Measurements from ENCODE around the gene KIF26B.
"Not testable (repeated sequence)": the region's sequence is repeated elsewhere in the genome, so short reads cannot be mapped to it uniquely, and the experiment has no call there.

Gene KIF26B

GRCh38 chr1:245693941-245694752, 539.4 kb downstream of the KIF26B start:
- no peaks in the 10 kb centered on the region for H3K9me3 ChIP-seq (ENCODE audit: control insufficient read depth, insufficient read depth, low read depth, low read length)
- H3K9ac ChIP-seq (ENCODE audit: low read length): no peak overlapping the region
- H3K36me3 ChIP-seq (ENCODE audit: control insufficient read depth, insufficient read depth, low read length): no peaks in the 10 kb centered on the region
- no peak overlapping the region for H3K4me3 ChIP-seq (ENCODE audit: low read depth, low read length)
- H3K27ac ChIP-seq (ENCODE audit: low read depth, low read length): no peak overlapping the region
- H3K4me1 ChIP-seq (ENCODE audit: control insufficient read depth, insufficient read depth, low read length): no peaks in the 10 kb centered on the region
- H3K27me3 ChIP-seq (ENCODE audit: control insufficient read depth, insufficient read depth, low read length): no peaks in the 10 kb centered on the region

GRCh38 chr1:245694753-245695195, 540.0 kb downstream of the KIF26B start:
- no peak overlapping the region for H3K27ac ChIP-seq (ENCODE audit: low read depth, low read length)
- no peaks in the 10 kb centered on the region for H3K27me3 ChIP-seq (ENCODE audit: control insufficient read depth, insufficient read depth, low read length)
- no peaks in the 10 kb centered on the region for H3K9me3 ChIP-seq (ENCODE audit: control insufficient read depth, insufficient read depth, low read depth, low read length)
- no peak overlapping the region for H3K4me3 ChIP-seq (ENCODE audit: low read depth, low read length)
- no peaks in the 10 kb centered on the region for H3K4me1 ChIP-seq (ENCODE audit: control insufficient read depth, insufficient read depth, low read length)
- no peaks in the 10 kb centered on the region for H3K36me3 ChIP-seq (ENCODE audit: control insufficient read depth, insufficient read depth, low read length)
- H3K9ac ChIP-seq (ENCODE audit: low read length): no peak overlapping the region

DNA sequence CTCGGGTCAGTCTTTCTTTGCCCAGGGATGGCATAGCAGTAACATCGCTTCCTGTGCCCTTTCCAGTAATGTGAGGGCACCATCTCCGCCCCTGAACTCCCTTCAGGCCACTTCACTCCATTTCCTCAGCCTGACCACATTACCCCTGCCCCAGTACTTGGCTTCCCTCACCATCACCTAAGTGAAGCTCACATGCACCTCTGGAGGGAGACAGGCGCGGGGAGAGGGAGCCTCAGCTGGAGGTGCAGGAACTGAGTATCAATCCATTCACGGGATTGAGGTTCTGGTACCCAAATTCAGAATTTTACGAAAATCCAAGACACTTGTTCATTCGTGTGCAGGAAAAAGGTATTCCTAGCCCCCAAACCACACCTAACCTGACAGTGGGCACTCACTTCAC, 540.4 kb downstream of the KIF26B start:
- Histone ChIP-seq H3K9ac (ENCODE audit: low read length) (no peak overlapping the region), H3K9me3 (ENCODE audit: control insufficient read depth, insufficient read depth, low read depth, low read length) (no peaks in the 10 kb centered on the region), H3K36me3 (ENCODE audit: control insufficient read depth, insufficient read depth, low read length) (no peaks in the 10 kb centered on the region), H3K4me1 (ENCODE audit: control insufficient read depth, insufficient read depth, low read length) (no peaks in the 10 kb centered on the region), H3K27me3 (ENCODE audit: control insufficient read depth, insufficient read depth, low read length) (no peaks in the 10 kb centered on the region), H3K4me3 (ENCODE audit: low read depth, low read length) (no peak overlapping the region), H3K27ac (ENCODE audit: low read depth, low read length) (no peak overlapping the region)

GRCh38 chr1:245695701-245696100, 540.9 kb downstream of the KIF26B start:
- not testable (repeated sequence) for H3K27ac ChIP-seq (ENCODE audit: low read depth, low read length); H3K9ac ChIP-seq (ENCODE audit: low read length); H3K36me3 ChIP-seq (ENCODE audit: control insufficient read depth, insufficient read depth, low read length); H3K4me3 ChIP-seq (ENCODE audit: low read depth, low read length); H3K9me3 ChIP-seq (ENCODE audit: control insufficient read depth, insufficient read depth, low read depth, low read length); H3K27me3 ChIP-seq (ENCODE audit: control insufficient read depth, insufficient read depth, low read length); H3K4me1 ChIP-seq (ENCODE audit: control insufficient read depth, insufficient read depth, low read length)

GRCh38 chr1:245698116-245698515, 543.3 kb downstream of the KIF26B start:
- Histone ChIP-seq H3K36me3 (ENCODE audit: control insufficient read depth, insufficient read depth, low read length) (no peaks in the 10 kb centered on the region), H3K27me3 (ENCODE audit: control insufficient read depth, insufficient read depth, low read length) (no peaks in the 10 kb centered on the region), H3K27ac (ENCODE audit: low read depth, low read length) (no peak overlapping the region), H3K9me3 (ENCODE audit: control insufficient read depth, insufficient read depth, low read depth, low read length) (no peaks in the 10 kb centered on the region), H3K9ac (ENCODE audit: low read length) (no peak overlapping the region), H3K4me3 (ENCODE audit: low read depth, low read length) (no peak overlapping the region), H3K4me1 (ENCODE audit: control insufficient read depth, insufficient read depth, low read length) (no peaks in the 10 kb centered on the region)

DNA sequence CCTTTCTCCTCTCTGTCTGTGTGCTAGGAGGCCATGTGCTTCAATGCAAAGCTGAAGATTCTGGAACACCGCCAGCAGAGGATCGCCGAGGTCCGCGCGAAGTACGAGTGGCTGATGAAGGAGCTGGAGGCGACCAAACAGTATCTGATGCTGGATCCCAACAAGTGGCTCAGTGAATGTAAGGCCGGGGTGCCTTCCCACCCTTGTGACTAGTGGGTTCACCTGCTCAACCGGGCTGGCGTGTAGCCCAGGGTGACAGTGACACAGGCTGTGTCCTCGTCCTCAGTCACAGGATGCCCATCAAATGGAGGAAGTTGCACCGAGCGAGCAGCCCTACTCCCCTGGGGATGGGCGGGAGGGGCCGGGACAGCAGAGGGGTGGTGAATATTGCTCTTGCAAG, 544.1 kb downstream of the KIF26B start:
- Histone ChIP-seq H3K27me3 (ENCODE audit: control insufficient read depth, insufficient read depth, low read length) (no peaks in the 10 kb centered on the region), H3K27ac (ENCODE audit: low read depth, low read length) (no peak overlapping the region), H3K4me3 (ENCODE audit: low read depth, low read length) (no peak overlapping the region), H3K9me3 (ENCODE audit: control insufficient read depth, insufficient read depth, low read depth, low read length) (no peaks in the 10 kb centered on the region), H3K9ac (ENCODE audit: low read length) (no peak overlapping the region), H3K36me3 (ENCODE audit: control insufficient read depth, insufficient read depth, low read length) (no peaks in the 10 kb centered on the region), H3K4me1 (ENCODE audit: control insufficient read depth, insufficient read depth, low read length) (no peaks in the 10 kb centered on the region)

DNA sequence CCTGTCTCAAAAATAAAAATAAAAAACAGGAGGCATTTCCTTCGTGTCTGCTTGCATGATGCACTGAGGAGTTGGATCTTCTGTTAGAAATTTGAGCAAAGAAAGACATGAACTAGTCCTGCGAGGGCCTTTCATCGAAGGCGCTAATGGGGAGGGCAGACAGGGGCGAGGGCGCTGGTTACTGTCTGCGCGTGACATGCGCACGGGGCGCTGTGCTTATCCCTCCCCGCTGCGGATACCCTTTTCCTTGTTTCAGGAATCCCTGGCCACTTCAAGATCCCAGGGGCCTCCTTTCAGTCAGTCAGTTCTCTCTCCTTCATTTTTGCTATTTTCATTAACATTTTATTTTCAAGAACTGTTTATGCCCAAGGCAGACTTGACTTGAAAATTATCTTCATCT, 545.8 kb downstream of the KIF26B start:
- Histone ChIP-seq H3K36me3 (ENCODE audit: control insufficient read depth, insufficient read depth, low read length) (no peaks in the 10 kb centered on the region), H3K4me3 (ENCODE audit: low read depth, low read length) (no peak overlapping the region), H3K27ac (ENCODE audit: low read depth, low read length) (no peak overlapping the region), H3K27me3 (ENCODE audit: control insufficient read depth, insufficient read depth, low read length) (no peaks in the 10 kb centered on the region), H3K4me1 (ENCODE audit: control insufficient read depth, insufficient read depth, low read length) (peaks cover 1% of the 10 kb centered on the region; the same call in 1 of the 2 replicates), H3K9me3 (ENCODE audit: control insufficient read depth, insufficient read depth, low read depth, low read length) (no peaks in the 10 kb centered on the region), H3K9ac (ENCODE audit: low read length) (no peak overlapping the region)

DNA sequence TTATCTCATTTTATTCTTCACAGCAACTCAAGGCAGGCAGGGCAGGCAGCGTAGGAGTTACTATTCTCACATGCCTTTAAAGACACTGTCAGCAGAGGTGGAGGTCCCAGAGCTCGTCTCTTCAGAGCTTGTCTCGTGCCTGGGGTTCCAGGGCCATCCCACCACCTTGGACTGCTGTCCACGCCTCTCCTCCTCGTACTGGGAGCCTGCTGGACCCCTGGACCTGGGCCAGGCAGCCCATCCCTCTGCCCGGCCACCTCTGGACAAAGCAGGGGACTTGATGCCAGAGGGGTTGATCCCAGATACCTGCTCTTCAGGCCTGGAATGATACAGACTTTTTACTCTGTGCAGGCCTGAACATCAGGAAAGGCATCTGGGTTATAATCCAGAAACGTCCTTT, 546.8 kb downstream of the KIF26B start:
- H3K27ac ChIP-seq (ENCODE audit: low read depth, low read length): no peak overlapping the region
- H3K4me1 ChIP-seq (ENCODE audit: control insufficient read depth, insufficient read depth, low read length): peaks cover 4% of the 10 kb centered on the region; the same call in 1 of the 2 replicates
- no peak overlapping the region for H3K4me3 ChIP-seq (ENCODE audit: low read depth, low read length)
- no peak overlapping the region for H3K9ac ChIP-seq (ENCODE audit: low read length)
- H3K9me3 ChIP-seq (ENCODE audit: control insufficient read depth, insufficient read depth, low read depth, low read length): no peaks in the 10 kb centered on the region
- H3K27me3 ChIP-seq (ENCODE audit: control insufficient read depth, insufficient read depth, low read length): no peaks in the 10 kb centered on the region
- H3K36me3 ChIP-seq (ENCODE audit: control insufficient read depth, insufficient read depth, low read length): no peaks in the 10 kb centered on the region

GRCh38 chr1:245702346-245702745, 547.6 kb downstream of the KIF26B start:
- no peak overlapping the region for H3K4me3 ChIP-seq (ENCODE audit: low read depth, low read length)
- no peak overlapping the region for H3K27ac ChIP-seq (ENCODE audit: low read depth, low read length)
- no peaks in the 10 kb centered on the region for H3K36me3 ChIP-seq (ENCODE audit: control insufficient read depth, insufficient read depth, low read length)
- H3K27me3 ChIP-seq (ENCODE audit: control insufficient read depth, insufficient read depth, low read length): no peaks in the 10 kb centered on the region
- no peak overlapping the region for H3K9ac ChIP-seq (ENCODE audit: low read length)
- H3K9me3 ChIP-seq (ENCODE audit: control insufficient read depth, insufficient read depth, low read depth, low read length): no peaks in the 10 kb centered on the region
- peaks cover 4% of the 10 kb centered on the region; the same call in 1 of the 2 replicates for H3K4me1 ChIP-seq (ENCODE audit: control insufficient read depth, insufficient read depth, low read length)

DNA sequence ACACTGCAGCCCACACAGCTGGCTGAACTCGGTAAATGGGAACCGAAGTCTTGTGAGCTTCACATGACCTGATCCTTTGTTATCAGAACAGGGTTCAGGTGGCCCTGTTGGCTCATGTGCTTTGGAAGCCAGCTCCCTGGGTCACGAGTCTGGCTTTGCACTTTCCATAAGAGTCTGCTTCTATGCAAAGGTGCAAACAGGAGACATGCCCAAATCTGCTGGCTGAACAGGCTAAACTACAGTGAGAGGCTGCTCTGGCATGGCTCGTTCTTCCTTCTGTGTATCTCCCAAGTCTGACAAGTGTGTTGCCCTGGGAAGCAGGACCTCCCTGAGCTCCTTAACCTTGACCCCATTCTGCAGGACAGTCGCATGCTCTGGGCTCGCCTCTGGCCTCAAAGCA, 549.6 kb downstream of the KIF26B start:
- no peak overlapping the region for H3K4me3 ChIP-seq (ENCODE audit: low read depth, low read length)
- H3K27ac ChIP-seq (ENCODE audit: low read depth, low read length): no peak overlapping the region
- H3K4me1 ChIP-seq (ENCODE audit: control insufficient read depth, insufficient read depth, low read length): peaks cover 4% of the 10 kb centered on the region; the same call in 1 of the 2 replicates
- no peak overlapping the region for H3K9ac ChIP-seq (ENCODE audit: low read length)
- H3K9me3 ChIP-seq (ENCODE audit: control insufficient read depth, insufficient read depth, low read depth, low read length): no peaks in the 10 kb centered on the region
- H3K36me3 ChIP-seq (ENCODE audit: control insufficient read depth, insufficient read depth, low read length): no peaks in the 10 kb centered on the region
- H3K27me3 ChIP-seq (ENCODE audit: control insufficient read depth, insufficient read depth, low read length): no peaks in the 10 kb centered on the region

- Histone ChIP-seq H3K4me3 (ENCODE audit: low read depth, low read length) (no peak overlapping the region), H3K36me3 (ENCODE audit: control insufficient read depth, insufficient read depth, low read length) (no peaks in the 10 kb centered on the region), H3K4me1 (ENCODE audit: control insufficient read depth, insufficient read depth, low read length) (peaks cover 4% of the 10 kb centered on the region; the same call in 1 of the 2 replicates), H3K9ac (ENCODE audit: low read length) (no peak overlapping the region), H3K27ac (ENCODE audit: low read depth, low read length) (no peak overlapping the region), H3K9me3 (ENCODE audit: control insufficient read depth, insufficient read depth, low read depth, low read length) (no peaks in the 10 kb centered on the region), H3K27me3 (ENCODE audit: control insufficient read depth, insufficient read depth, low read length) (no peaks in the 10 kb centered on the region)
Measured at GRCh38 chr1:245704765-245705164, 550.0 kb downstream of the KIF26B start.

All from HUES6 (cell line).